Fibroblast of lung (primary cell): ENCODE data around the gene TDP1.

Experiments
- EZH2 ChIP-seq: IDR thresholded peaks from 2 replicates; pipeline ENCODE4 v1.5.1; 2012; ENCODE audit warnings: low read length, control low read depth, mild to moderate bottlenecking; ENCODE audit errors: missing control alignments
- TF ChIP-seq, protein P1 (sequence below), 2 donors: IDR thresholded peaks in 1 of 2; conservative IDR thresholded peaks in 1 of 2; 1 replicate in 1 of 2; 2 replicates in 1 of 2; pipeline ENCODE4 v1.5.1; 2011 to 2012; ENCODE audit warnings: low read length in 2 of 2, control low read depth in 1 of 2, inconsistent platforms in 1 of 2, low read depth in 1 of 2, mild to moderate bottlenecking in 1 of 2

DNA sequence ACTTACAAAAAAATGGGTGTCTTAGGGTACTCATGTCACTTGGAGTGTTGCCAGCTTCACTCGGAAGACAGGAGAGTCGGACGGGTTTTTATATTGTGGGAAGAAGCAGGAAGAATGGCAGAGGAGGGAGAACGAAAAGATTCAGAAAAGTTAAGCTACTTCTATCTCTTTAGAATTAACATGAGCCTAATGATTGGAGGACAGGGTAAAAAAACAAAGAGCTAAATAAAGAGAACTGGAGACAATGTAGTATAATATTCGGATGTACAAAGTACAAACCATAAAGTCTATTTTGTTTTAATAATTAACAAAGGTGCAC lies 45.1 kb upstream of the TDP1 start:
- TF ChIP-seq, protein P1, sequence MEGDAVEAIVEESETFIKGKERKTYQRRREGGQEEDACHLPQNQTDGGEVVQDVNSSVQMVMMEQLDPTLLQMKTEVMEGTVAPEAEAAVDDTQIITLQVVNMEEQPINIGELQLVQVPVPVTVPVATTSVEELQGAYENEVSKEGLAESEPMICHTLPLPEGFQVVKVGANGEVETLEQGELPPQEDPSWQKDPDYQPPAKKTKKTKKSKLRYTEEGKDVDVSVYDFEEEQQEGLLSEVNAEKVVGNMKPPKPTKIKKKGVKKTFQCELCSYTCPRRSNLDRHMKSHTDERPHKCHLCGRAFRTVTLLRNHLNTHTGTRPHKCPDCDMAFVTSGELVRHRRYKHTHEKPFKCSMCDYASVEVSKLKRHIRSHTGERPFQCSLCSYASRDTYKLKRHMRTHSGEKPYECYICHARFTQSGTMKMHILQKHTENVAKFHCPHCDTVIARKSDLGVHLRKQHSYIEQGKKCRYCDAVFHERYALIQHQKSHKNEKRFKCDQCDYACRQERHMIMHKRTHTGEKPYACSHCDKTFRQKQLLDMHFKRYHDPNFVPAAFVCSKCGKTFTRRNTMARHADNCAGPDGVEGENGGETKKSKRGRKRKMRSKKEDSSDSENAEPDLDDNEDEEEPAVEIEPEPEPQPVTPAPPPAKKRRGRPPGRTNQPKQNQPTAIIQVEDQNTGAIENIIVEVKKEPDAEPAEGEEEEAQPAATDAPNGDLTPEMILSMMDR (conservative IDR thresholded peaks at IDR 0.05 in 1 of 2, IDR thresholded peaks at IDR 0.05 in 1 of 2; ENCODE audit: low read depth in 1 of 2, low read length in 2 of 2): no peak
- no peak for TF ChIP-seq EZH2
